ENCODE data around the gene LDHD.

The LDHD gene

DNA sequence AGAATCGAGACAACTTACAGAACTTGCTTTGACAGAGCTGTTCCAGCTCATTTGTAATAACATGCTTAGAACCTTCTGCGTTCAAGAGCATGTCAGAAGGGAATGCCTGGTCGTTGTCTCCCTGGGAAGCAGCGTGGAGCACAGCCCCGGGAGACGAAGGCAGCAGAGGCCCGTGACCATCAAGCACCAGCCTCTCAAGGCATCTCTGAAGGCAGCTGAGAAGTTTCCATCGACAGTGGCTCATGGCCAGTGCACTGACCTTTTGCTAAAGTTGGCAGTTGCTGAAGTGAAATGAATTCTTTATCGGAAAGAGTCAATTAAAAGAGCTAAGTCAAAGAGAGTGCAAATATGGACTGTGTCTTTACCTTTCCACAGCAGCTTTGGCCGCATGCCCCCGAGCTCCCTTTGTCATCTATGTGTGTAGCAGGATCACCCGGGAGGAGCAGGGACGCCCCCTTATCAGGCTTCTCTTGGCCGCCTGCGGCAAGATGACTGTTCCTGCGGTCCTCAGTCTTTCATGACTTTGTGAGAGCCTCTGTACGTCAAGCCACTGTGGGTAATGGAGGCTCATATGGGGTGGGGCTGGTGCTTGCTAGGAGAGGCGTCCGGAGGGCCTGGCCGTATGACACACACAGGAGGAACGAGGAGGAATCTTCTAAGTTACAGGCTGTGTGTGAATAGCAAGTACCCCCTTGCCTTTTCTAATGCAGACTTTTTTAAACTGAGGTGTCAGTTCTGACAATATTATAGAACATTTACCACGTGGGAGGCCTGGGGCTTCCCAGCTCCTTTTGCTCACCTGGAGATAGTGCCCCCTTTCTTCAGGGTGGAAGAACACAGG is 54.2 kb downstream of the LDHD start:
- no peak for DNase-seq (ENCODE audit: low read depth)

Measured in HS-5 (cell line).